Measurements from ENCODE around the gene EIF4E3.

EIF4E3 gene

DNA sequence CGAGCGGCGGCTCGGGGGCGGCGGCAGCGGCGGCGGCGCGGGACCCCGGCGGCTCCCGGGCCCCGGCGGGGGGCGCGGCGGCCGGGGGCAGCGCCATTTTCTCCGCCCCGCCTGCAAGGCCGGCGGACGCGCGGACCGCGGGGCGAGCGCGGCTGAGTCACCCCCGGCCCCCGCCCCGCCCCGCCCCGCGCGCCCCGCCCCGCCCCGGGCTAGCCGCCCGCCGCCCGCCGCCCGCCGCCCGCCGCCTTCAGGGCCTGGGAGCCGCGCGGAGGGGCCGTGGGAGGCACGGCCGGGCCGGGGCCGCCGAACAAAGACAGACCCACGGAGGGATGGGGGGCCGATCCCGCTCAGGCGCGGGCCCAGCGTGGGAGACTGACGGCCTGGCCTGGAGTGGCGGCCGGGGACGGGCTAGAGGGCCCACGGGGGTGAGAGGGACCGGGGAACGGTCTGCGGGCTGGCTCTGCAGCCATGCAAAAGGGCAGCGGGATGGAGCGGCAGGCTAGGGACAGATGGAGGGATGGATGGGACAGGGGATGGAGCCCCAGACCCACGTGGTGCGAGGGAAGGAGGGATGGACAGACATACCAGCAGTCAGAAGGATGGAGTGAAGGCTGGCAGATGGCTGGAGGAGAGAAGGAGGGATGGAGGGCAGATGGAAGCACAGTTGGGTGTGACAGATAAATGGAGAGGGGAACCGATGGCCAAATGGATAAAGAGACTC is at the start of gene EIF4E3:
TSS of gene EIF4E3 (minus strand) at position 132 of the 721 bp plus-strand sequence. CDS start at position 97, 35 bp downstream.
- DNase-seq = peak; percentile 45

DNA sequence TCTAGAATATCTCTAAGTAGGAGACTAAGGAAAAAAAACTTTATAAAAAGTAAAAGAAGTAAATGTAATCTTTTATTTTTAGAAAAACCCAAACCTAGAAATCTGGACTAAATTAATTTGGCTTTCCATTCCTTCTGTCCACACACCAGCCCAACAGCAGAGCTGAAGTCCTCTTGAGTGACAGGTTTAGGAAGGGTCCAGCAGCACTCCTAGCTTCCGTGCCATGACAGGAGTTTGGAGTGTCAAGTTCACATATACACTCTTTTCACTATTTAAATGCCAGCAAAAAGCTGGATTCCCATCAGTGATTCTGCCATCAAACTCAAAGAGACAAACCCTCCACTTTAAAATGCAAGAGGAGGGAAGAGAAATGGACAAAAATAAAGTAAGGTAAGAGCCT is 46.7 kb upstream of the EIF4E3 start:
- no peak for DNase-seq

DNA sequence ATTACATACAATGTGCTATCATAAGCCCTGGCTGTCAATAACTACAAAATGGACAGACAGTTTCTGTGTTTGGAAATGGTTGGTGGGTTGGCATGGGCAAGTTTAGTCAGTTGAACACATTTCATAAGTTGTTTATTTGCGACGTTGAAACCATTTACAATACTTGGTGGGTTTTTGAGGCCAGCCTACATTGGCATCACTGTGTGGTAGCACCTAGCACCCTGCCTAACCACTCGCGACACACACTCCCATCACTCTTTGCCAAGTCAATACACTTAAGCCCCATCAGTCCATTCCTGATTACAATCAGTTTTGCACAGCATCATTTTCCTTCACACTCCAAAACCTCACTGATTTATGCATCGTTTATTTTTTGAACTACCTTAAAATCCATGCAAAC is 45.9 kb upstream of the EIF4E3 start:
- DNase-seq = no peak

DNA sequence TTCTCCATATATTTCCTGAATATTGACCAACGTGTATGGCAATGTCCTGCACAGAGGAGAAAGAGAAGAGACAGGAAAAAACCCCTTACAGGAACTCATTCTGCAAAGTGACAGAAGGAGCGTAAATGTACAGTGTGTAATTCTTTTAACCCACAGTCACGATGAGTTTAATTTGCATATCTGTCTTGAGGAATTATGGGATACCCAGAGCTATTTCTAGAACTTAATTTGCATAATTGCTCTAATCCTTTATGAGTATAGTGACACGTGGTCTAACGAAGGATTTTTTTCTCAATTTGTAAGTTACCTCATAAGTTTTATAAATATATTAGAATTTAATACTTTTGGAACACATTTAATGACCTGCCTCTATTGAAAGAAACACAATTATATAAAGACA is 38.2 kb upstream of the EIF4E3 start:
- no peak for DNase-seq

DNA sequence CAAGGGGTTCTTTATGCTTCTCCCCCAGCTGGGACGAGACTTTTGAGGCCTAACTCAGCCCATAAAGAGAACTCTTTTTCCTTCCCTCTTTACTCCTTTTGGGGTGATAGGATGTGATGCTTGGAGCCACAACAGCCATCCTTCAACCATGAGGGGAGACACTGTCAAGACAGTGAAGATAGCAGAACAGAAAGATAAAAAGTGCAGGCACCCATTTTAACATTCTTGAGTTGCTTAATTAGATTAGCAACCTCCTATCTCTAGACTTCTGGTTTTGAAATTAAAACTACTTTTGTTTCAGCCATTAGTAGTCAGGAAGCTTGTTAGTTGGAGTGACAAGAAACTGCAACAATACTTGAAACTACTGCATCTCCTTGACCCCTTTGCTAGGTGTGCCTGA is 34.9 kb upstream of the EIF4E3 start:
- no peak for DNase-seq

DNA sequence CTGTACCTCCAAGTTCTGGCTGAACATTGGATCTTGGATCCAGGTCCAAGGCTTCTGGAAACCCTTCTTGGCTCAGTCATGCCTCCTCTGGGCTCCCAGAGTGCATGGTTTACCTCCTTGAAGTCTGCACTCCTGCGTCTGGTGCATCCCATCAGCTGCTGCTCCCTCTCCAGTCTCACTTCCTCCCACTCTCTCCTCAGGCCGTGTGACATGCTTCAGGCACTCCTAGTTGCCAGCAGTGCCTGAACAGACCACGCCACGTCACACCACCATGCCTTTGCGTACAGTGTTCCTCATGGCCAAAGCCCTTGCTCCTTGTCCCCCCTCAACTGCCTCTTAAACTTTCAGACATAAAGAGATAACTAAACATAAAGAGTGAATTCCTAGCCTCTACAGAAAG is 34.2 kb upstream of the EIF4E3 start:
- no peak for DNase-seq

DNA sequence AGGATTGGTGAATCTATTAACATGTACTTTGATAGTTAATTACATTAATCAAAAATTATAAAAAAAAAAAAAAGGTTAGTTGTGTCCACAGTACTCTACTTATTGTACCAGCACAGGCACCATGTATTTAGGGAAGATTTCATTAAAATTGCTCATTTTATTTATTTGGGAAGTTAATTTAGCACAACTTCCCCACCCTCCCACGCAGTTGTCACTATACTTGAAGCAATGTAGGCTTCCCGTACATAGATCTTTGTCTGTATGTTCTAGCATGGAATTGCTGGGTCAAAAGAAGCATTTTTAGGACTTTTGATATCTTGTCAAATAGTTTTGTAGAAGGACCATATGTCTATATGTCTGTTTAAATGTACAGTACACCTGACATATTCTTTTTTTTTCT is 32.9 kb upstream of the EIF4E3 start:
- DNase-seq = no peak

DNA sequence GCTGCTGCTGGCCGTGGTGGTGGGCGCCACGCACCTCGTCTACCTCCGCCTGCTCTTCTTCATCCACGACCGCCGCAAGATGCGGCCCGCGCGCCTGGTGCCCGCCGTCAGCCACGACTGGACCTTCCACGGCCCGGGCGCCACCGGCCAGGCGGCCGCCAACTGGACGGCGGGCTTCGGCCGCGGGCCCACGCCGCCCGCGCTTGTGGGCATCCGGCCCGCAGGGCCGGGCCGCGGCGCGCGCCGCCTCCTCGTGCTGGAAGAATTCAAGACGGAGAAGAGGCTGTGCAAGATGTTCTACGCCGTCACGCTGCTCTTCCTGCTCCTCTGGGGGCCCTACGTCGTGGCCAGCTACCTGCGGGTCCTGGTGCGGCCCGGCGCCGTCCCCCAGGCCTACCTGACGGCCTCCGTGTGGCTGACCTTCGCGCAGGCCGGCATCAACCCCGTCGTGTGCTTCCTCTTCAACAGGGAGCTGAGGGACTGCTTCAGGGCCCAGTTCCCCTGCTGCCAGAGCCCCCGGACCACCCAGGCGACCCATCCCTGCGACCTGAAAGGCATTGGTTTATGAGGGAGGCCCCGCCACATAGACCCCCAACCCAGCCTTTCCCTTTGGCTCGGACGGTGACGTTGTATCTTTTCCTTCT is 29.5 kb upstream of the EIF4E3 start:
- peak; percentile 38 for DNase-seq

DNA sequence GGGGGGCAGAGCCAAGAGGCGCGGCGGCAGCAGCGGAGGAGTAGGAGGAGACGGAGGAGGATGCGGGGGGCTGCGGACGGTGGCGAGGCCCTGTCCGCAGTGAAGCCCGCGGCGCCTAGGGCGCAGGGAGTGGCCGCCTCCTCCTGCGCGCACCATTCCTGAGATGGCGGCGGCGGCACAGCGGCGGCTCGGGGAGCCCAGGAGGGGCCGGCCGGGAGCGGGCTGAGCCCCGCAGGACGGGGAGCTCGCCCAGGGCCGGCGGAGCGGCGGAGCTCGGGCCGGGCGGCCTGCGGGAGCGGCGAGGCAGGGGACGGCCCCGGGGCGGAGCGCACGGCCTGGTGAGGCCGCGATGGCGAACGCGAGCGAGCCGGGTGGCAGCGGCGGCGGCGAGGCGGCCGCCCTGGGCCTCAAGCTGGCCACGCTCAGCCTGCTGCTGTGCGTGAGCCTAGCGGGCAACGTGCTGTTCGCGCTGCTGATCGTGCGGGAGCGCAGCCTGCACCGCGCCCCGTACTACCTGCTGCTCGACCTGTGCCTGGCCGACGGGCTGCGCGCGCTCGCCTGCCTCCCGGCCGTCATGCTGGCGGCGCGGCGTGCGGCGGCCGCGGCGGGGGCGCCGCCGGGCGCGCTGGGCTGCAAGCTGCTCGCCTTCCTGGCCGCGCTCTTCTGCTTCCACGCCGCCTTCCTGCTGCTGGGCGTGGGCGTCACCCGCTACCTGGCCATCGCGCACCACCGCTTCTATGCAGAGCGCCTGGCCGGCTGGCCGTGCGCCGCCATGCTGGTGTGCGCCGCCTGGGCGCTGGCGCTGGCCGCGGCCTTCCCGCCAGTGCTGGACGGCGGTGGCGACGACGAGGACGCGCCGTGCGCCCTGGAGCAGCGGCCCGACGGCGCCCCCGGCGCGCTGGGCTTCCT is 28.8 kb upstream of the EIF4E3 start, which contains the start of gene GPR27:
TSS of gene GPR27 (plus strand) at position 155 of the 909 bp plus-strand sequence. CDS start at position 350, 195 bp downstream.
- peak; percentile 60 for DNase-seq

DNA sequence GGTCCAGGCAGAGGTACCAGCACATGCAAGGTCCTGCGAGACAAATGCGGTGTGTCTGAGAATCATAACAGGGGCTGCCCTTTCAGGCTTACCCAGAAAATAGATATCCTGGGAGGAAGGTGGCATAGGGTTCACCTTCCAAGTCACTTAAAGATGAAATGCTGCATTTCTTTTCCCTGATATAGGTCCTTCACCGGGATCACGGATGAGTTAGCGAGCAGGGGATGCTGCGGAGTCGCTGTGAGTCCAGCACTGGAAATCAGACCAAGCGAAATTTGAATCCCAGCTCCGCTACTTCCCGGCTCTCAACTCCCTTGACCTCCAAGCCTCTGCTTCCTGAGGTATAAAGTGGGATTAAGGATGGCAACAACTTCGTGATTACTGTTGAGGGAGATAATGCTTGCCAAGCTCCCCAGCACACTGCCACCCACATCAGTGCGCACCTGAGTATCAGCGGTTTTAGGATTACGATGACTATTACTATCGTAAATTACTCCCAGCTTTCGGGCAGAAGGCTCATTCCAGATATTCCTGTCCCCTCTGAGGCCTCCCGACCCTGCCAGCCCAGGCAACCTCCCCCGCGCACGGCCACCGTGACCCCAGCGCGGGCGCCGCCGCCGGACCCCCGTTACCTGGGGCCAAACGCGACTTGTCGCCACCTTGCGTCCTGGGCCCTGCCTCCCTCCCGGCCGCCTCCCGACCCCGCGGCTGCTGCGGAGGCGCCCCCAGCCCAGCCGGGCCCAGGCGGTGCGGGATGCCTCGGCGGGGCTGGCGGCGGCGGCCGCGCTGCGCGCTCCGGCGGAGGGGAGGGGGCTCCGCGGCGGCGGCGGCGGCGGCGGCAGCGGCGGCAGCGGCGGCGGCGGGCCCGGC is 27.9 kb upstream of the EIF4E3 start:
- DNase-seq = no peak

DNA sequence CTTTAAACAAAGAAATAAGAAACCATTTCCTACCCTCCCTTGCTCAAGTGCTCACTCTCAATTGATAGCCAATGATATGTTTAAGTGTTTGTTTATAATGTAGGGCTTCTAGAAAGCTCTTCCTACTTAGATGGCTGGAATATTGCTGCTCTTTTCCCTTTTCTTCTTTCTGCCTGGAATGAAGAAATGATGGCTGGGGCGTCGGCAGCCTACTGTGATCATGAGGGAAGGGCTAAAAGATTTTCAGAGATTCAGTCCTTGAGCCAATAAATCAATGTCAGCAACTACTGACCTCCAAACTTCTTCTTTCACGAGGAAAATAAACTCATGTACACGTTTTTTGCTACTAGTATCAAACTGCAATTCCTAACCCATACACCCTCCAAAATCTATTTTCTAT is 26.4 kb upstream of the EIF4E3 start:
- DNase-seq = no peak

DNA sequence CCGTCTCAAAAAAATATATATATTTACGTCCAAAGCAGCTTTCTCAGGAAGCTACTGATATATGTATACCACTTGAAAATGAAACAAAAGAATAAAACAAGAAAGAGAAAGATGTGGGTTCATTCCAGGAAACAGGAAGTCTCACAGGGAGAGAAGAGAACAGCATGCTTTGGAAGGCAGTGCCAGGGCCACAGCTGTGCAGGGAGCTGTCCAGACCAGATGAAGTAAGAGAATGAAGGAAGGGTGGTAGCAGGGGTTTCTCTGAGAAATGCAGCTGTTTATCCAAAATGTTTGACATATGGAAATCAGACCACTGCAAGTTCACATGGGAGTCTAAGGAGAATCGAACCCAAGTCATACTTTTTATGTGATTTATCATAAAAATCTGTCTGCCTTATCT is 19.5 kb upstream of the EIF4E3 start:
- no peak for DNase-seq

DNA sequence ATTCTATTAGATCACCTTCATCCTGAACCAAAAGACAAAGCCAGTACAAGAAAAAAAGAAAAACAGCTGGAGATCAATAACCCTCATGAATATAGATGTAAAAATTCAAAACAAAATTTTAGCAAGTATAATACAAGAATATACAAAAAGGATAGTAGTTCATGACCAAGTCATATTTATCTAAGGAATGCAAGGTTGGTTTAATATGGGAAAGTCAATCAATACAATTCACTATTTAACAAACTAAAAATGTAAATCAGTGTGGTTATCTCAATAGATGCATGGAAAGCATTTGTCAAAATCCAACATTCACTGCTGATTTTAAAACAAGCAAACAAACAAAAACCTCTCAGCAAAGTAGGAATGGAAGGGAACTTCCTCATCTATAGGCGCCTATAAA is 17.4 kb upstream of the EIF4E3 start:
- no peak for DNase-seq

DNA sequence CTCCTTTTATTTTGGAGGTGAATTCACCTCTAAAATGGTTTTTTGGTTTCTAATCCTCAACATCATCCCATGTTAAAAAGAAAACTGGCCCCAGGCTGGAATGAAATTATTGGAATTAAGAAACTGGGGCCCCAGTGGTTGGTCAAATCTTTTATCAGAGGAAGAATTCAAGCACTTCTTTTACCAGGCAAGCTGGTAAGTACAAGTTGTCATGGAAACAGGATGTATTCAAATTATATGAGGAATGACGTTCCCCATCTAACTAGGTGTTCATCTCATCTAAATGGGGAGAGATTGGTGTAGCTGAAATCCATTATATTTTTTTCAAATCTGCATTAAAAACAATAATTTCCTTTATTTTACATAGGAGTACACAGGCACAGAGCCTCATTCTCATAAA is 9.7 kb upstream of the EIF4E3 start:
- DNase-seq = no peak

DNA sequence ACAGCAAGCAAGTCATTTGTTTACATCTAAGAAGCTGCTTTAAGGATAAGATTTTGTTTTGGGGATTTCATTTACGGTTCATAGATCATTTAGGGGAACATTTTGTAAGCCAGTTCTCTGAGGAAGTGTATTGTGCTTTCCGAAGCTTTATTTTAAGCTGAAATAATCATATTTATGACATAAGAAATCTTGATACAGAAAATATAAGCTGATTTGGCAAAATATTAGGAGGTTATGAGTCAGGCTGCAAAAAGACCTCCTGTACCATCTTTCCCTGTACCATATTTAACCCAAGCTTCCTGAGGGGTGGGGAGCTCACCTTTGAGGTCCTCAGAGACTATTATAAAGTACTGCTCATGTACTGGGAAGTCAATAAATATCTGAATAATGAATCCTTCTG is 8.1 kb upstream of the EIF4E3 start:
- DNase-seq = no peak

DNA sequence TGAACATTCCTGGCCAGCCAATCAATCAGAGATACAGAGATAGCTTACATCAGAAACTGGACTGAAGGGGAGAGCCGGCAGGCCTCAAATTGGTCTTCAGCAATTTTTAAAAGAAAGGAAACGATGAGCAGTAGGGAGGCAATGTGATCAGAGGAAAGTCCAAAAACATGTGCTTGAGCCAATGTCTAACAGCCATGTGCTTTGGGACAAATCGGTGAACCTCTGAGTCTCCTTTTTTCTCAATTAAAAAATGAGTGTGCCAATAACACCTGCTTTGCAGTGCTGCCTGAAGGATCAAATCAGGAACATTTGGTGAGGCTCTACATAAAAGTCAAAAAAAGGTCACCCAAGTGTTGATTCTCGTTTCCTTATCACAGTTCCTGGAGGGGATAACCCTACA is 7.4 kb upstream of the EIF4E3 start:
- no peak for DNase-seq

DNA sequence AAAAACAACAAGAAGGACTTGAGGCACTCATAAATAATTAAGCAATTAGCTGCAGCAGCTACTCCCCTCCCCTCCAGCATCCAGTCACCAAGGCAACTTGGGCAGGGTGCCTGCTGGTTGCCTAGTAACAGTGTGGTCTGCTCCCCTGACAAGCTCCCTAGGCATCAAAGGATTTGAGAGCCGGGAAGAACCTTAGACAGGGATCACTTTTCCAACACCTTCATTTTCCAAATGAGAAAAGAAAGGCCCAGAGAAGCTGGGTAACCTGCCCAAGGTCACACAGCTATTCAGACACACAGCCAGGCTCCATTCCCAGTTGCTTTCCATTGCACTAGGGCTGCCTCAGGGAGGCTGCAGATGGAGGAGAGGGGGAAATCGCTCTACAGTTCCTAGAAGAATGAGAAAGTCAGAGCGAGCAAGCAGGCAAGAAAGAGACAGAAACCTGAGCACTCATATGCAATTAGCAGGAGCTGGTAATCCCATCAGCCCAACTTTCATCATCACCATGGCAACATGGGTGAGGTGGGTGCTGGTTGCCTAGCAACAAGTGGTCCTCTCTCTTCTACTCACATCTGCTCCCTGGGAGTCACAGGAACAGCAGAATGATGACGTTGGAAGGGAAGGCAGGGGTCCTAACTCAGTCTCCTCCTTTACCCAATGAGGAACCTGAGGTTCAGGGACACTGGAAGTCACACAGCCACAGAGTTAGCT is 3.6 kb upstream of the EIF4E3 start:
- DNase-seq = peak; percentile 22

DNA sequence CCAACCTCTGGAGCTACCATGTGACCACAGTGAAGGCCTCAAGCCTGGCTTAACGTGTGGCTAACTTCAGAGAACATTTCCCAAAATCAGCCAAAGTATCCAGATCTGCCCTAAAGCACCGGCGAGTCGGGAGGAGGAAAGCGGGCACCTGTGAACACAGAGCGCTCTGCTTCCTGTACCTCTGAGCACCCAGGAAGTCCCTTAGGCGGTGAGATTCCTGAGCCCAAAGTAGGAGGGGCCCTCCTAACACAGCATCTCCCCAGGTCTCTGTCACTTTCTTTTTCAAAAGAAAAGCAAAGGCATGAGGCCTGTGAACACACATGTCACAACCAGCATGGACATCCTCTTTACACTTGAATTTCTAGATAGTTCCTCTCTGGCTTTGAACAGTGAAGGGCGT is 944 bp upstream of the EIF4E3 start:
- DNase-seq = no peak

DNA sequence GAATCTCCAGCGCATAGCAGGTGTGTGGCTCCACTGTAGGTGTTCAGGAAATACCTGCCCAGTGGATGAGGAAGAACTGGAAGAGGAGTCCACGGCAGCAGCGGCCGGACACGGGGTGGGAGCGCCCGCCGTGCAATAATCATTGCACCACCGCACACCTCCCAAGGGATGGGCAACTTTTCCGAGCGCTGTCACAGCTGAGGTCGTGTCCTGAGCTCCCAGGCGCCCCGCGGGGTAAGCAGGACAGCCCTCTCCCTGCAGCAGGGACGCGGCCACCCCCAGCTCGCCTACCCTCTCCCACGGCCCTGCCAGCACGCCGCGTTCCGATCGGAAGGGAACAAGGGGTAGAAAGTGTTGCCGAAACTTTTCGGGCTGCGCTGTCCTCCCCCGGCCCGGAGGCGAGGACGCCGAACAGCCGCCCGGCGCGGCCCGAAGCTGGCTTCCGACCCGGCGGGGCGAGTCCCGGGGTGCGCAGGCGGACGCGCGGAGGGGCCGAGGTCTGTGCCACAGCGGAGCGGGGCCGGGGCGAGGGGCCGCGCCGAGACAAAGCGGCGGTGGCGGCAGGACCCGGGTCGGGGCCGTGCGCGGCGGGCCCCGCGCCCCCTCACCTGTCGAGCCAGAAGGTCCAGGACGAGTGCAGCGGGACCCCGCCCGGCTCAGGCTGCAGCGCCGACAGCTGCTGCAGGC is 475 bp downstream of the EIF4E3 start:
- peak; percentile 43 for DNase-seq

DNA sequence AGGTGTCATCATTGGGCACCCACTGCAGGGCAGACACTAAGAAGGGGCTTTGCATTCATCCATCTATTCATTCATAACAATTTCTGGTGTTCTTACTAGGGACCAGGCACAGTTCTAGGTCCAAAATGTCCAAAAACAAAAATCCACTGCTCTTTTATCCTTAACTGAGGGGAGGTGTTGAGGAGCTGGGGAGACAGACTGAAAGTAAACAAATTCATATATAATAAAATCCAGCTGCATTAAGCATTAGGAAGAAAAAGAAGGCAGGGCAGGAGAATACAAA is 1.1 kb downstream of the EIF4E3 start:
- no peak for DNase-seq

DNA sequence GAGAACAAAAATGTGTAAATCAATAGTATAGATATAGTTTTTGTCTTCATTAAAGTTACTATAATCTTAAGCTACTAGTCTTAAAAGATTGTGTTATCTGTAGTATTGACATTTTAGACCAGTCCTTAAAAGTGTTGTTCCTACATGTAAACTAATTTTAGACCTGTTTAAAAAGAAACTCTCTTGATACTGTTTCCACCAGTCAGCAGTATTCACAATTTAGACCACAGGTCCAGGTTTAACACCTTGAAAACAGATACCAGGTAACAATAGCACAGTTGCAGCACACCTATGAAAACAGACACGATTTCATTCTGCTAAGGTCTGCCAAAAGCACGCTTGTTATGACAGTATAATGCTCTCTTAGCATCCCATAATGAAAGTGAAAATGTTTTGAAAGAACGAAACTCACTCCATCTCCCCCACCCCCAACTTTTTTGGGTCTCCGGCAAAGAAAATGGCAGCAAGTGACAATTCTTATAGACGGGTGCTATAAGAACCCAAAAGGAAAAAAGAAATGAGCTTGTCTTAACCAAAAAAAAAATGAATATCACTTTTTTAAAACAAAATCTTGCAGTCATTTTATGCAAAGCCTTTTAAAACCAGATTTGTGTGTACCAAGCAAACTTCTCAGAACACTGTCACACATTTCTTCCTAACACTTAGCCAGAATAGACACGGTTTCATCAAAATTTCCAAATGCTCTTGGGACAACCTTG is 1.6 kb downstream of the EIF4E3 start:
- DNase-seq = no peak
